CD4-positive, alpha-beta T cell treated with Interleukin-12 subunit alpha and Interleukin-12 subunit beta, for 1 hour (primary cell): ENCODE results near the gene ANKRD55.

Experiments
- DNase-seq: peaks from one replicate; pipeline ENCODE4 v3.0.0-alpha.2; 2020

ANKRD55 gene

GRCh38 chr5:56072863-56073766 is 160.0 kb downstream of the ANKRD55 start:
- no peak for DNase-seq

DNA sequence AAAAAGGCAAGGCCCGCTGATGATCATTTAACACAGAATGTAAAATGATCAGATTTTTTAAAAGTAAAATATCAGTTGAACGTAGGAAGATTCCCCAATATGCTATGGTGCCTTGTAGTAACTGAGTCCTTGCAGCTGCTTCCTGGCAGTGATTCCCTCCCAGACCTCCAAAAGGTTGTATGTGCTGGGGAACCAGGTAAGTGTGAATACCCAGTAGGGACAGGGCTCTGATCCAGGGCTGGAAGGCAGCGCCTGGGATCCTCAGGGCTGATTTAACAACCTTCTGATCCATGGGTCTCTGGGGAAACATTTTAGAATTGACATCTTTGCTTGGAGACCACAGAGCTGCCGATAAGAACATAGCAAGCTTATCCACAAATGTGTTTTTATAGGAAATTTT is 161.7 kb downstream of the ANKRD55 start:
- DNase-seq = no peak

DNA sequence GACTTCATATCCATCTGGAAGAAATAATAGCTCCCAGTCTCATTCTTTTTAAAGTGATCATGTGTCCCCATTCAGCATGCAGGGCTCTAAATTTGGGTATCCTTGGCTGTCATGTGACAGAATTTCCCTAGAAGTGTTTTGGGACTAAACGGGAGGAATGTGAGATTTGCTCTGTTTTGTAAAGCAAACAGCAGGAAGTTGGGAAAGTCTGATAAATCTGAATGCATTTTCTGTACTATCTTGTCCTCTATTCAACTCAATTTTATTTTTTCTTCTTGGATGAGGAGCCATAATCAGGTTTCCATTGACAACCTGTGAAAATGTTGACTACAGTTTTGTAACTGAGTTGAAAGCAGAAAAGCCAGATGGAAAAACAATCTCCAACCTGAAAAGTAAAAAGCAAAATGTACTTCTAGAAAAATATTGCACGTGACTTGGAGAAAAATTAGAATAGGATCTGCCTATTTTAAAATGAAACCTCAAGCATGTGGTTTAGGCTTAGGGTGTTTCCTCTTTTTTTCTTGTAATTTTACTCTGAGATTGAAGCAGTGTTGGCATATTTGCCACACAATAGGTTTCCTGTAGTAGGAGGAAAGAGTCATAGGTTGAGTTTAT is 162.2 kb downstream of the ANKRD55 start:
- peak; percentile 38 for DNase-seq

- DNase-seq = no peak
Observed at GRCh38 chr5:56069652-56070226, 163.4 kb downstream of the ANKRD55 start.

DNA sequence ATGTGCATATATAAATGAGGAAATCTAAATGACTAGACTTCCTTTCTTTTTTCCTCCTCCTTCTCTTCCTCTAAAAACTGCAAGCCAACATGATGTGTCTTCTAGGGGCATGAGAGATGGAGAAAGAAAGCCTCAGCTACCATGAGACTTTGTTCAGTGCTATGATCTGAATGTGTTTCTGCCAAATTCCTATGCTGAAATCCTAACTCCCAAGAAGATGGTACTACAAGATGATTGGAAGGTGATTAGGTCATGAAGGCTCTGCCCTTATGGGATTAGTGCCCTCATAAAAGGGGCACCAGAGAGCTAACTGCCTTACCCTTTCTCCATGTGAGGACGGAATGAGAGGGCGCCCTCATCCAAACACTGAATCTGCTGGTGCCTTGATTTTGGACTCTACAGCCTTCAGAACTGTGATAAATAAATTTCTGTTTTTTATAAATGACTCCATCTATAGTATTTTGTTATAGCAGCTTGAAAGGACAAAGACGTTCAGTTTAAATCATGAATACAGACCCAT is 166.1 kb downstream of the ANKRD55 start:
- DNase-seq = no peak

DNA sequence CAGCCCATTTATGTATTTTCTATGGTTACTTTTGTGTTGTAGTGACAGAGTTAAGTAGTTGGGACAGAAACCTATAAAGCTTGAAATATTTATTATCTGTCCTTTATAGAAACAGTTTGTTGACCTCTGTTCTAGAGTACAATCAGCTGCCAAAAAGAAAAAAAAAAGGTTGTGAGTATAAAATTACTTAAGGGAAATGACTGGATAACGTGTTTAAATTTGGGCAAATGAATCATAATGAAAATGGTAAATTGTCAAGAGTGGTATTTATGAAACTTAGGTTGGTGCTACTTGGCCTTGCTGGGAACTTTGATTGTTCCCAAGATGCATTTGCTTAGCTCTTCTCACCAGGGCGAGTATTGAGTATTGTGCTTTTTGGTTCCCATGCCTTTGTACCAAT is 168.1 kb downstream of the ANKRD55 start:
- DNase-seq = no peak

DNA sequence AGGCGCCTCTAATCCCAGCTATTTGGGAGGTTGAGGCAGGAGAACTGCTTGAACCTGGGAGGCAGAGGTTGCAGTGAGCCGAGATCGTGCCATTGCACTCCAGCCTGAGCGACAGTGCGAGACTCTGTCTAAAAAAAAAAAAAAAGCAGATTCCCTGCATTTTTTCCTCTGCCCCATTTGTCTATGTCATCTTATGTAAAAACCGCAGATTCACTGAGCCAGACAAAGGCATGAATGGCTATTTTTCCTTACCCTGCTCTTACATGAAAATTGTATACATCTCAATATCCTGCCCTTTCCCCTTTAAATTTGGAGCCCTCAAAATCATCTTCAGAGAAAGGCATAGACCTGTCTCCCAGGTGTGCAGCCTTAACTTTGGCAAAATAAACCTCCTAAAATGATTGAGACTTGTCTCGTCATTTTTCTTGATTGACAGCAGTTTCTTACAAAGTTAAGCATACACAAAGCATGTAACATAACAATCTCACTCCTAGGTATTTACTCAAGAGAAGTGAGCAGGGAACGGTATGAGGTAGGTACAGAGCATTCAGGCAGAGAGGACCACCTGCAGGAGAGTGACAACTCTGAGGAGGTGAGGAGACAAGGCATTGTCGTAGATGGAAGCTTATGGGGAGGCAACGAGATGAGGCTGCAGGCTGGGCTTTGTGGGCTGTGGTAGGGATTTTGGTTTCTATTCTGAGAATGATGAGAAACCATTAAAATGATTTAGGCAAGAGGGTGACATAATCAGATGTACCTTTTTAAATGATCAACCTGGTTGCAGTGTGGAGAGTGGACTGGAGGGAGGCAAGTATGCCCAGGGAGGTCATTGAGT is 172.6 kb downstream of the ANKRD55 start:
- DNase-seq = peak; percentile 20

GRCh38 chr5:56059854-56060253 is 173.3 kb downstream of the ANKRD55 start:
- no peak for DNase-seq

DNA sequence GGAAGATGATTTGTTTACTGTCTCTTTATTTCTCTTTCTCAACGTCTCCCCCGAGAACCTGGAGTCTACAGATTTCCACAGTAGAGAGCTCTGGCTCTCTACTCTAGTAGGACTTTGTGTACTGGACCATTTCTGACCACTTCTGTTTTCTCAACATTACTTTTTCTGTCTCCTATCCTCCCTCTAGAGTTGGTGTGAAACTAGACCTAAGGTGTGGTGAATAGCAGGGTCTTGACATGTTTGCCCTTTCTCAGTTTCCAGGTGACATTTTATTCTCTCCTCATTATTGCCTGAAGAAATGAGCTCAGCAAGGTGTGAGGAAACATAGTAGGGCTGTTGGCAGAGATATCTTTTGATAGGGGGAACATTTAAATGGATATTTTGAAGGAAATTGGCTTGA is 176.3 kb downstream of the ANKRD55 start:
- DNase-seq = no peak

DNA sequence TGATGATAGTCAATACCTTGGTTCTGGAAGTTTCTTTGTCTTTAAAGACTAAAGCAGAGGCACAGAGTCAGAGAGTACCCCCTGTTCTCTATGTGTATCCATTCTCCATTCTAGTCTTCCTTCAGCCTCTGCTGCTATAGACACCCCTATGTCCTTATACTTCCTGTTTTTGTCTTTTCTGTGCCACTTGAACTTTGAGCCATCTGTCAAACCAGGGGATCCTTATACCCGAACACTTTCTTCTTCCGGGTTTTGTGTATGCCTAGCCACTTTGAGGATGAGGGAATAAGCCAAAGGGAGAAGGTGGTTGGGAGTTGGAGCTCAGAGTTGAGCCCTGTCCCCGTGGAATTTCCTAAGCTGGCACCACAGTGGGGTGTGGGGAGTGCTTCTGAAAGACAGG is 177.3 kb downstream of the ANKRD55 start:
- no peak for DNase-seq

- no peak for DNase-seq
Observed at GRCh38 chr5:56055287-56055686, 177.8 kb downstream of the ANKRD55 start.

- no peak for DNase-seq
Observed at GRCh38 chr5:56054666-56055065, 178.5 kb downstream of the ANKRD55 start.

GRCh38 chr5:56053363-56053762 is 179.8 kb downstream of the ANKRD55 start:
- DNase-seq = no peak

DNA sequence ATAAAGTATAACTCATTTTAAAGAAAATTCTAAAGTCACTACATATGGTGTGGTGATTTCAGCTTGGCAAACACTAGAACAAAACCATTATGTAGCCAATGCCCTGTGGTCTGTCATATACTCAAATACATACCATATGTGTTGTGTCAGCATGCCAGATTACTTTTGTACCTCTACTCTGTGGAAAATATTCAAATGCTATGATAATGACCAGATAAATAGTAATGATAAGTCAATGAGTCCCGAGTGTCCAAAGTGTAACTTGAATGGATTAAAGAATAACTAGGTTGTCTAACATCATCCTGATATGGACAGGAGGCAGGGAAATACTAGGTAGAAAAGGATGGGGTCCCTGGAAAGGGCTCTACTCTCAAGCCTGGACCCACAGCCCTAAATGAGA is 180.4 kb downstream of the ANKRD55 start:
- no peak for DNase-seq

DNA sequence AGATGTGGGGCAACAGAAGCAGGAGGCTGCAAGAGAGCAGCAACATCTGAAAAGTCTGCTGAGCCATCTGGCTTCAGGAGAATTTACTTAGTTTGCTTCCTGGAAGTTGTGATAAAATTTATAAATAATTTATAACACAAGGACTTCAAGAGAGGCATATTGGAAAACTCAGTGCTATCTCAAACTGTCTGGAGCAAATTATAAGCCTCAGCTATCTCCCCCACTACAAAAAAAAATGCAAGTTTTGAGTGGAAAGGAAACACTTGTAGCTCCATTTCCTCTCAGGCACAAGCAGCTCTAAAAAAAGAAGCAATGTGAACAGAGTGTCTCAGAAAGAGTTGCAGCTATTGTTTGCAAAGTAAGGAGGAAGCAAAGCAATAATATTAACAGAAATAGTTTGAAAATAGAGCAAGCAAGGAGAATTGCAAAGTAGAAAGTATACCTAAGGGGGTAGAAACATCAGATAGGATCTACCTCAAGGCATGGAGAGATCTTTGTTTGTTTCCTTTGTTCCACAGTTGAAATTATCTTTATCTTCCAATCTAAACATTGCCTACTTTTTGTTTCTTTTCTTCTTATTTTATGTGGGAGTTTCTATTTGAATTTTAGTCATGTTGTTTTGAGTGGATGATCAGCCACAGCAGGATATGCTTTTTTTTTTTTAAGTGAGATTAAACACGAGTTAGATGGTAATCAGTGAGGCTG is 182.4 kb downstream of the ANKRD55 start:
- DNase-seq = peak; percentile 22
